Panc1 (cell line): ENCODE results near the gene DCDC2.

Experiments
- TCF7L2 ChIP-seq: IDR thresholded peaks from 2 replicates; pipeline ENCODE4 v1.6.1; 2011; ENCODE audit warnings: mild to moderate bottlenecking, low read depth, low read length, inconsistent platforms
- TF ChIP-seq, protein P1 (sequence below): fragments of 450-650 bp; IDR thresholded peaks from 2 replicates; pipeline ENCODE4 v1.5.1; 2017; ENCODE audit warnings: mild to moderate bottlenecking

- TF ChIP-seq, protein P1, sequence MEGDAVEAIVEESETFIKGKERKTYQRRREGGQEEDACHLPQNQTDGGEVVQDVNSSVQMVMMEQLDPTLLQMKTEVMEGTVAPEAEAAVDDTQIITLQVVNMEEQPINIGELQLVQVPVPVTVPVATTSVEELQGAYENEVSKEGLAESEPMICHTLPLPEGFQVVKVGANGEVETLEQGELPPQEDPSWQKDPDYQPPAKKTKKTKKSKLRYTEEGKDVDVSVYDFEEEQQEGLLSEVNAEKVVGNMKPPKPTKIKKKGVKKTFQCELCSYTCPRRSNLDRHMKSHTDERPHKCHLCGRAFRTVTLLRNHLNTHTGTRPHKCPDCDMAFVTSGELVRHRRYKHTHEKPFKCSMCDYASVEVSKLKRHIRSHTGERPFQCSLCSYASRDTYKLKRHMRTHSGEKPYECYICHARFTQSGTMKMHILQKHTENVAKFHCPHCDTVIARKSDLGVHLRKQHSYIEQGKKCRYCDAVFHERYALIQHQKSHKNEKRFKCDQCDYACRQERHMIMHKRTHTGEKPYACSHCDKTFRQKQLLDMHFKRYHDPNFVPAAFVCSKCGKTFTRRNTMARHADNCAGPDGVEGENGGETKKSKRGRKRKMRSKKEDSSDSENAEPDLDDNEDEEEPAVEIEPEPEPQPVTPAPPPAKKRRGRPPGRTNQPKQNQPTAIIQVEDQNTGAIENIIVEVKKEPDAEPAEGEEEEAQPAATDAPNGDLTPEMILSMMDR = no peak
- TF ChIP-seq TCF7L2 = no peak
These were observed 174.3 kb downstream of the DCDC2 start for GRCh38 chr6:24183584-24183983.
